GM19025 (cell line): ENCODE data around the gene SRSF2.
"Not testable (repeated sequence)": the region's sequence is repeated elsewhere in the genome, so short reads cannot be mapped to it uniquely, and the experiment has no call there.

Experiments
- ATAC-seq: cut with Tn5 transposase; IDR thresholded peaks from one replicate; pipeline ENCODE4 v1.9.1; 2021; ENCODE audit warnings: mild to moderate bottlenecking, low read depth, moderate library complexity; ENCODE audit not compliant: unreplicated experiment

SRSF2 gene

GRCh38 chr17:76739568-76740115 lies 2.5 kb upstream of the SRSF2 start:
- ATAC-seq = not testable (repeated sequence)

DNA sequence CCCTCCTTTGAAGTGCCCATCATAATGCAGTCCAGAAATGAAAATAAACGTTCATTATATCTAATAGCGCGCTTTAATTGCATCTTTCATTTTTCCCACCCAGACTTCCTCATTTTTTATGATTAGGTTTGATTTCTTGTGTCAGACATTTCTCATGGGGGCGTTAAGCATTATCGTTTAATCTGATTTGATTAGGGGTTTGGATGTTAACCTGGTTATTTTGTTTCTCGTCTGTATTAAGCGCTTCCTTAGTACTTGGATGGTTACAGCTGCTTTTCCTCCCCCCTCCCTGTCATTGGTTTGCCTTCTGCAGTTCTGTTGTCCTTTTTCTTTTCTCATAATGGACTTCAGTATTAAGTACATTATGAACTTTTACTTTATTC lies 1.3 kb upstream of the SRSF2 start:
- no peak for ATAC-seq

- peak; percentile 44 for ATAC-seq
These were observed 741 bp upstream of the SRSF2 start, which contains the start of gene MFSD11 for GRCh38 chr17:76737676-76738467. Gene MFSD11, plus strand, starts transcription at chr17:76738119. Its CDS starts 234 bp downstream, at chr17:76738353.

GRCh38 chr17:76736349-76737081 lies 616 bp downstream of the SRSF2 start:
- ATAC-seq = peak; percentile 10

DNA sequence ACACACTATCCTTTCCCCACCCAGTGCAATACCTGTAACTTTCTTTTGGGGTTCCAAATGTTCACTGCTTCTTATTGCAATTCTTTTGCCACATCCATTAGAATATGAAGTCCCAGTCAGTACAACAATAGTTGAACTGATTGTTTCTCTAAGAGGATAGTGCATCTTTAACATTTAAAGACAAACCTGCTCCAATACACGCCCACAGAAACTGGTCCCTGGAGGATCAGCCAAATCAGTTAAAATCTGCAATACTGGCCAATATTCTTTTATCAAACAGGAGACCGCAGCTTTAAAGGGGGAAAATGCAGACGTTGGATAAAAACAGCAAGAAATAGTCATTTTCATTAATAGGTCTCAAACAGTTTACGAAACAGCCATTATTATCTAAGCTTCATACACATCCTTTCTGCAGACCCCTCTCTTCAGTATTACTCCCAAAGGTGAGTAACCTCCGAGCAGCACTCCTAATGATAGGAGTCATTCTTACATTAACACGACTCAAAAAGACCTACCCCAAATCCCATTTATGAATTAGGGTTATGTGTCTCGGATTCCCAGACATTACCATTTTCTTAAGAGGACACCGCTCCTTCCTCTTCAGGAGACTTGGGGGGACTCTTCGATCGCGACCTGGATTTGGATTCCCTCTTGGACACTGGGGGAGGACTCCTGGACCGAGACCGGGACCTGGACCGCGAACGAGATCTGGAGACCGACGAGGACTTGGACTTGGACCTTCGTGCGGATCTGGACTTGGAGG lies 1.4 kb downstream of the SRSF2 start:
- no peak for ATAC-seq

DNA sequence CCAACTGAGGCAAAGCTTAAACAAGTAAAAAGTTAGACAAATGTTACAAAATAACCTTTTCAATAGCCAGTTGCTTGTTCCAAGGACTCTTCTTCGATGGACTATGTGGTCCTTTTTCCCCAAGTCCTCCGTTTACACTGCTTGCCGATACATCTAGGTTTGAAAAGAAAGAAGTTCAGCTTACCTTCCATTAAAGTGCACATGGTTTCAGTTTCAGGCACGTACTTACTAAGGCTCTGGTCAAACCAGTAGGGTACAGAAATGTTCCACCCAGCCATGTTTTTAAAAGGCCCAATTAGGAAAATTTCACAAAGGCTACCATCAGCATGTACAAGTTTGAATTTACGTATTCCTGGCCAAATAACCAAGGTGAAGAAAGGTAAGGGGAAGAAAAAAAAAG lies 2.1 kb downstream of the SRSF2 start:
- ATAC-seq = no peak

GRCh38 chr17:76734080-76734840 lies 2.9 kb downstream of the SRSF2 start:
- no peak for ATAC-seq

- ATAC-seq = no peak
These were observed 3.5 kb downstream of the SRSF2 start for GRCh38 chr17:76733618-76733957.

DNA sequence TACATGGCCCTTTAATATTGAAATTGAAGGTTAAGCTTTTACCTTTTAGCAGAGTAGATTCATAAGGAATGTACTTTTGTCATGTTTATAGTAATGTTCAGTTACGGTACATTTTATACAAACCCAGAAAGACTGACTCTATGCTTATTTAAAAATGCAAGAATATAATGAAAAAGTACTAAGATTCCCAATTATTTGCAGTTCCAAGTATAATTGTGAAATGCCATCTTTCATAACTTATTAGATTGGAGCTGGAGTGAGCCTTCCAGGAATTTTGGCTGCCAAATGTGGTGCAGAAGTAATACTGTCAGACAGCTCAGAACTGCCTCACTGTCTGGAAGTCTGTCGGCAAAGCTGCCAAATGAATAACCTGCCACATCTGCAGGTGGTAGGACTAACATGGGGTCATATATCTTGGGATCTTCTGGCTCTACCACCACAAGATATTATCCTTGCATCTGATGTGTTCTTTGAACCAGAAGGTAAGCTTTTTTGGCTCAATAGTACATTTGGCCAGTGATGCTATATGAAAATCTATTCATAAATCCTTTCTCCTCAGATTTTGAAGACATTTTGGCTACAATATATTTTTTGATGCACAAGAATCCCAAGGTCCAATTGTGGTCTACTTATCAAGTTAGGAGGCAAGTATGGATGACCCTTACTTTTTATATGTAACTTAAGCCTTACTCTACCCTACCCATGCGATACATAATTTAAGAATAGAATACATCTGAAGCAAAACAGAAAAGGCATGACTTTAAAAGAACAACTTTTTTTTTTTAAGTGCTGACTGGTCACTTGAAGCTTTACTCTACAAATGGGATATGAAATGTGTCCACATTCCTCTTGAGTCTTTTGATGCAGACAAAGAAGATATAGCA lies 4.2 kb downstream of the SRSF2 start:
- no peak for ATAC-seq

- not testable (repeated sequence) for ATAC-seq
These were observed 5.1 kb downstream of the SRSF2 start for GRCh38 chr17:76731800-76732733.

DNA sequence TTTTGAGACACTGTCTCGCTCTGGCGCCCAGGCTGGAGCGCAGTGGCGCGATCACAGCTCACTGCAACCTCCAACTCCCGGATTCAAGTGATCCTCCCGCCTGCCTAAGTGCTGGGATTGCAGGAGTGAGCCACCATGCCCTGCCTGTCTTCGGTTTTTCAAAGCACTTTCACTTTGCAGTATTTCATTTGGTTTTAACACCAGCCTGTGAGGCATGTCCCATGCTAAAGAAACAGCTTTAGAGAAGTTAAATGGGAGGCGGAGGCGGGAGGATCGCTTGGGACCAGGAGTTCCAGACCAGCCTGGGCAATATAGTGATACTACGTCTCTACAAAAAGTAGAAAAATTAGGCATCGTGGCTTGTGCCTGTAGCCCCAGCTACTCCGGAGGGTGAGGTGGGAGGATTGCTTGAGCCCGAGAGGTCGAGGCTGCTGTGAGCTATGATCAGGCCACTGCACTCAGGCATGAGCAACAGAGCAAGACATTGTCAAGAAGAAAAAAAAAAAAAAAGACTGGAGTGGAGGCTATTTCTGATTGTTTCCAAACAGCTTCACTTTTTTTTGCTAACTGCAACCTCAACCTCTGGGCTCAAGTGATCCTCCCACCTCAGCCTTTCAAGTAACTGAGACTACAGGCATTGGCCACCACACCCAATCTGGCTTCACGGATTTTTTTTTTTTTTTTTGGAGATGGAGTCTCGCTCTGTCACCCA lies 9.2 kb downstream of the SRSF2 start:
- ATAC-seq = no peak

DNA sequence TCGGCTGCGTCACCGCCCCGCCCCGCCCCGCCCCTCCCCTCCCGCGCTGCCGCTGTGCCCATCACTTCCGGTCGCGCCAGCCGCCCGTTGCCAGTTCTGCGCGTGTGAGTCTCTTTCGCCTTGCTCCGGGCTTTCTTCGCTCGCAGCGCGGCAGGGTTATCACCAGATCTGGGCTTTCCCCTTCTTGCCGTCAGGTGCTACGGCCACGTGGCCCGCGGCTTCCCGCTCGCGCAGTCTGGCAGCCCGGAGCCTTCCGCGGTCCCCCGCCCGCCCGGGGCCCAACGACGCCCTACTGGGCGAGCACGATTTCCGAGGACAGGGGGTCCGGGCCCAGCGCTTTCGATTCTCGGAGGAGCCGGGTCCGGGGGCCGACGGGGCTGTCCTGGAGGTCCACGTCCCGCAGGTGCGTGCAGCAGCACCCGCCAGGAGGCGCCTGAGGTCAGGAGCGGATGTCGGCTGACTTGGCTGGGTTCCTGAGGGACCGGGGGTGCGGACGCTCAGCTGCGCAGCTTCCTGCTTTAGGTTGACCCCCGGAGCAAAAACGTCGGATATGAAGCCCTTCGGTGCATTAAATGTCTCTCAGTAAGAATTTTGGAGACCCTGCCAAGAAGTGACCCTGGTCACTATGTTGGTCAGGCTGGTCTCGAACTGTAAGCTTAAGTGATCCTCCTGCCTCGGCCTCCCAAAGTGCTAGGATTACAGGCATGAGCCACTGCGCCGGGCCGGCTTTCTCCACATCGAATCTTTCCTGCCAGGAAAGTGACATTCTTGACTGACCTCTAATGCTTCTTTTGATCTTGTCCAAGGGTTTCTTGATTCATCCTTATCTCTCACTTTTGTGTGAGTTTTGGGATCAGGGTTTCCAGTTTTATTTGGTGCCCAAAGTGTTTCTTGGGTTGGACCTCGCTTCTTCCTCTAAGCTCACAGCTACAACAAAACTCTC lies 10.1 kb downstream of the SRSF2 start, which contains the start of gene METTL23:
Gene METTL23, plus strand, starts transcription at position 64 of the 943 bp plus-strand sequence. CDS start 2,872 bp downstream, outside the sequence.
- peak; percentile 40 for ATAC-seq

GRCh38 chr17:76726231-76726775 lies 10.8 kb downstream of the SRSF2 start, which contains the start of gene JMJD6:
Gene JMJD6, minus strand, starts transcription at chr17:76726606. Its CDS starts 131 bp downstream, at chr17:76726475.
- ATAC-seq = peak; percentile 64

DNA sequence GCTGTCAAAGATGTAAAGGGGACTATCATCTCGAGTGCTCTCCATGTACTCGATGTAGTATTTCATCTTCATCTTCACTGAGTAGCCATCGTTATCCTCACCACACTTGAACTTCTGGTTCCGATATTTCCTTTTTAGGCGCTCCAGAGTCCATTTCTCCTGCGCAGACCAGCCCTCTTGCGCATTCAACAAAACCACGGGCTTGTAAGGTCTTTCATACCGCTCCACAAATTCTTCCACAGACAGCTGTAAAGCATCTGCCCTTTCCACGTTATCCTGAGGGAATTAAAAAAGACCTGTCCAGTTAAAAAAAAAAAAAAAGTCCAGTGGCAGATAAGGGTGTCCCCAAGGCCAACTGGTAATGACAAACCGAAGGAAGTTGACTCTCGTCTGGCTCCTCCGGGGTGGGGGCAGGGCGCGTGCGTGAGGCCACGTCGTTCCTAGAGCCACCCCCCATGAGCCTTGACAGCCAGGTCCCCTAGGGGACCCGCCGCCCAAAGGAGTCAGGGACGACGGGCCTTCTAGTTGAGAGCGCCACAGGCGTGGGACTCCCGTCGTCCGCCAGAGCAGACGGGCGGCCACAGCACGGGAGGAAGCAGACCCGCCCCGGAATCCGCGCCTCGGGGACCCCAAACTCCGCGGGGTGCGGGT lies 11.4 kb downstream of the SRSF2 start:
- peak; percentile 15 for ATAC-seq

DNA sequence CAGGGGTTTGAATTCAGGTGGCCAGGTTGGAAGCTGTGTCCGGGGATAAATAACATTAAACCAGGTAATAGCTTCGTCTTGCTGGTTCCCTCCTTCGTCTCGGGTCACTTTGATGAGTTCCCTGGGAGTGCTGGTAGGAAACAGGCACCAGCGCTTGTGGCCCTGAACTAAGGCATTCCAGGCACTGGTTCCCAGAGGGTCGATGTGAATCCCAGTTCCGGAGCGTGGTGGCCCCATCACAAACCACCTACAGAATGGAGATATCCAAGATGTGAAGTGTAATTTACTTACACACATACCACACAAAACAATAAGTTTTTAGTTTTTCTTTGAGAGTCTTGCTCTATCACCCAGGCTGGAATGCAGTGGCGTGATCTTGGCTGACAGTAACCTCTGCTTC lies 13.3 kb downstream of the SRSF2 start:
- ATAC-seq = no peak
